Measurements from ENCODE around the gene CHKA. TPM values are rescaled to one million over a fixed set of nuclear protein-coding genes. Genes with fewer than 3 reads are reported as not detected.

CHKA gene
- total RNA-seq, 2 donors from 2014 or later: 11.6 to 16.7 TPM

Other genes with a start within 250 kb of the CHKA start
- 10 to 100 TPM in 1 of 2 donors, 1 to 10 TPM in 1; 8.0 to 16.7 TPM for gene UNC93B1, start 117.3 kb downstream of the CHKA start, total RNA-seq
- gene ALDH3B1, start 111.1 kb downstream of the CHKA start, total RNA-seq: under 1 TPM; 0.10 to 0.16 TPM
- 100 to 1,000 TPM; 128 to 129 TPM for gene NDUFS8, start 90.7 kb downstream of the CHKA start, total RNA-seq
- 100 to 1,000 TPM; 141 to 146 TPM for gene TCIRG1, start 82.4 kb downstream of the CHKA start, total RNA-seq
- gene KMT5B, start 91.9 kb upstream of the CHKA start, total RNA-seq: 10 to 100 TPM; 26.9 to 34.1 TPM
- gene C11orf24, start 150.6 kb upstream of the CHKA start, total RNA-seq: 10 to 100 TPM; 24.7 to 28.4 TPM
- gene LRP5, start 191.2 kb upstream of the CHKA start, total RNA-seq: 1 to 10 TPM; 6.8 to 9.3 TPM

Measured in activated T-cell treated with anti-CD3 and anti-CD28 coated beads, Interleukin-2, amount 50 U/mL, for 72 hours (primary cell).